NB4 (cell line): ENCODE results near the gene SLC10A4.
A peak's percentile ranks its signal among the peaks of the same experiment; 100 is the strongest.

ENCODE experiments used
- DNase-seq: peaks from one replicate; pipeline ENCODE4 v3.0.0; 2010; ENCODE audit warnings: low read depth
- H3K4me3 ChIP-seq: one replicate; pipeline ENCODE4 v1.5.1; 2011; ENCODE audit warnings: mild to moderate bottlenecking, low read depth, low read length, moderate library complexity
- MYC ChIP-seq: IDR thresholded peaks from 2 replicates; pipeline ENCODE4 v1.6.1; 2011; ENCODE audit warnings: low read depth, low read length
- POLR2A ChIP-seq: IDR thresholded peaks from 2 replicates; pipeline ENCODE4 v1.6.1; 2011; ENCODE audit warnings: mild to moderate bottlenecking; ENCODE audit not compliant: insufficient read length; ENCODE audit errors: extremely low read depth
- TF ChIP-seq, protein P1 (sequence below): IDR thresholded peaks from 2 replicates; pipeline ENCODE4 v1.6.1; 2011; ENCODE audit warnings: low read depth, low read length
- TF ChIP-seq, protein P2 (sequence below): IDR thresholded peaks from one replicate; pipeline ENCODE4 v1.5.1; 2012; ENCODE audit warnings: low read depth, low read length

Gene SLC10A4

DNA sequence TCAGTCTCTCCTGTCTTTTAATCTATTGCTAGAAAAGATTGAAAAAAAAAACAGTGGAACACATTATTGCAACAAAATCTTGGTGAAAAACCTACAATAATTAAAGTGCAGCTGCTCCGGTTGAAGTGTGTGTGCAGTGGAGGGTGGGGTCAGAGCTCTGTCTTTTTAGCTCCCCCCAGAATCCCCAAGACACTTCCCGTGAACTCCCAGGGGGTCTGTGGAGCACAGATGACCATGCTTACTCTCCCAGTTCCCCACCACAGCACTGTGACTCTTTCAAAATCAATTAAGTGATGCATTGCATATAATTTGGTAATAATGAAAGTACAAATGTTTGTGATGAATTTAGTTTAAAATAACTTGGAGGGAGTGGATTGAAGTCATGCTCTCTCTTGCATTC lies 15.7 kb upstream of the SLC10A4 start:
- TF ChIP-seq MYC (no peak), POLR2A (no peak)
- TF ChIP-seq, protein P1, sequence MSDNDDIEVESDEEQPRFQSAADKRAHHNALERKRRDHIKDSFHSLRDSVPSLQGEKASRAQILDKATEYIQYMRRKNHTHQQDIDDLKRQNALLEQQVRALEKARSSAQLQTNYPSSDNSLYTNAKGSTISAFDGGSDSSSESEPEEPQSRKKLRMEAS: no peak
- TF ChIP-seq, protein P2, sequence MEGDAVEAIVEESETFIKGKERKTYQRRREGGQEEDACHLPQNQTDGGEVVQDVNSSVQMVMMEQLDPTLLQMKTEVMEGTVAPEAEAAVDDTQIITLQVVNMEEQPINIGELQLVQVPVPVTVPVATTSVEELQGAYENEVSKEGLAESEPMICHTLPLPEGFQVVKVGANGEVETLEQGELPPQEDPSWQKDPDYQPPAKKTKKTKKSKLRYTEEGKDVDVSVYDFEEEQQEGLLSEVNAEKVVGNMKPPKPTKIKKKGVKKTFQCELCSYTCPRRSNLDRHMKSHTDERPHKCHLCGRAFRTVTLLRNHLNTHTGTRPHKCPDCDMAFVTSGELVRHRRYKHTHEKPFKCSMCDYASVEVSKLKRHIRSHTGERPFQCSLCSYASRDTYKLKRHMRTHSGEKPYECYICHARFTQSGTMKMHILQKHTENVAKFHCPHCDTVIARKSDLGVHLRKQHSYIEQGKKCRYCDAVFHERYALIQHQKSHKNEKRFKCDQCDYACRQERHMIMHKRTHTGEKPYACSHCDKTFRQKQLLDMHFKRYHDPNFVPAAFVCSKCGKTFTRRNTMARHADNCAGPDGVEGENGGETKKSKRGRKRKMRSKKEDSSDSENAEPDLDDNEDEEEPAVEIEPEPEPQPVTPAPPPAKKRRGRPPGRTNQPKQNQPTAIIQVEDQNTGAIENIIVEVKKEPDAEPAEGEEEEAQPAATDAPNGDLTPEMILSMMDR: no peak
- DNase-seq: peak; percentile 81
- H3K4me3 ChIP-seq: no peak overlapping the region

DNA sequence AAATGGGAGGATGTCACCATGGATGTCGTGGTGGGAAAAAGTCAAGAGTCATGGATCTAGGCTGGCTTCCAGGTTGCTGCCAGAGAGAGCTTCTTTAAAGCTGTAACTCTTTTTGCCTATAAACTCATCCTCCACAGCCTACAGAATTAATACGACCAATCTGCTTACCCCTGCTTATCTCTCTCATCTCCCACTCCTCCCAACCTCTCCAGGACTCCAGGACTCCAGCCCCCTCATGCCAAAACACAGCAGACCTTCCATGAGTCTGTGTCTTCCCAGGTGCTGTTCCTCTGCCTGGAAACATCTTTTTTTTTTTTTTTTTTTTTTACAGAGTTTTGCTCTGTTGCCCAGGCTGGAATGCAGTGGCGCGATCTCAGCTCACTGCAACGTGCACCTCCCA lies 15.3 kb upstream of the SLC10A4 start:
- H3K4me3 ChIP-seq: no peak overlapping the region
- no peak for DNase-seq
- no peak for TF ChIP-seq MYC
- no peak for TF ChIP-seq POLR2A
- TF ChIP-seq, protein P2: no peak

DNA sequence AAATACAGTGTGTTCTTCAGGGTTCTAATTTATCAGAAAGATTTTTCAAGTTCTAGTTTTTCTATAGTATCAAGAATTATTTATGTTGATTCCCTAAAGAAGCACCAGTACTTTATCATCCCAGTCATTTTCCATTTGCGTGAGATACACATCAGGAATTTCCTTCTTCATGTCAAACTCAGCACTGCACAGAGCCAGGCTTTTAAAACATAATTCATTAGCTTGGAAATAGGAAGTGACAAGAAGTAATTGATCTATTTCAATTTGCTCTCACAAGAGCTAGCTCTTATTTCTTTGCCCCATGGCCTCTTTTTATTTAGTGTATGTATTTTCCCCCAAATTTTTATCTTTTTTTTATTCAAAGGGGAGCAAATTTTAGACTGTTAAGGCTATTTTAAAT lies 13.0 kb upstream of the SLC10A4 start:
- no peak overlapping the region for H3K4me3 ChIP-seq
- no peak for DNase-seq
- no peak for TF ChIP-seq POLR2A
- TF ChIP-seq, protein P2: no peak

DNA sequence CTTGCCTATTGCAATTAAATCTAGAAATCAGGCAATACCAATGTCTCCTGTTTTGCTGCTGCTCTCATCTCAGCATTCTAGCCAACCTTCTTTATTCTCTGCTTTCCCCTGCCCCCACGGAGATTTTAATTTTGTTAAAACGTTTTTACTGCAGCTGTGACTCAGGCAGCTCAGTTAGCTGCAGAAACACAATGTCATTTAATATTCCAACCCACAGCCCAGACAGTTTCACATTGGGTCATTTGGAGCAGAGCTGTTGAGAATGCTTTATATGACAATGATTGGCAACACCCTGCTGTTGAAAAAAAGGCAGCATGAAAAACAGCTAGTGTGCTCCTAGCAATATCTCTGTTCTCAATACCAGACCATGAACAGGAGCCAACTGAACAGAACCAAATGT lies 12.6 kb upstream of the SLC10A4 start:
- DNase-seq: no peak

DNA sequence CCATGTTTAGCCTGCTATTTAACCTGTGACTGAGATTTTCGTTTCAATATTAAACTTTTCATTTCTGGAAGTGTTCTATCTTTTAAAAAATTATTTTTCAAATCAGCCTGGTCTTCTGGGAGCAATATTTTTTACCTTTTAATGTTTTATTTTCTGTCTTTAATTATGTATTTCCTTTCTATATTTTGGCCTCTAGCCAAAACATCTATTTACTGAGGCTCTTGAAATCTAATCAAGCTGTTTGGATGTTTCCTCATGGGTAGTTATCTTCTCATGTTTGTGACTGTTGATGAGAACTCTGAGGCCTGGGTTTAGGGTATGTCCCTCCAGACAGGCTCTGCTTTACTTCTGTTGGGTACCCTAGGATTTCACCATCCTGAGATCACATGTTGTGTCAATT lies 10.3 kb upstream of the SLC10A4 start:
- no peak for DNase-seq
- TF ChIP-seq MYC (no peak), POLR2A (no peak)
- TF ChIP-seq, protein P2: no peak
- TF ChIP-seq, protein P1: no peak
- no peak overlapping the region for H3K4me3 ChIP-seq

More for the DNA sequence above, 12.6 kb upstream of the SLC10A4 start:
- TF ChIP-seq MYC (no peak), POLR2A (no peak)
- TF ChIP-seq, protein P2: no peak
- TF ChIP-seq, protein P1: no peak
- no peak overlapping the region for H3K4me3 ChIP-seq

DNA sequence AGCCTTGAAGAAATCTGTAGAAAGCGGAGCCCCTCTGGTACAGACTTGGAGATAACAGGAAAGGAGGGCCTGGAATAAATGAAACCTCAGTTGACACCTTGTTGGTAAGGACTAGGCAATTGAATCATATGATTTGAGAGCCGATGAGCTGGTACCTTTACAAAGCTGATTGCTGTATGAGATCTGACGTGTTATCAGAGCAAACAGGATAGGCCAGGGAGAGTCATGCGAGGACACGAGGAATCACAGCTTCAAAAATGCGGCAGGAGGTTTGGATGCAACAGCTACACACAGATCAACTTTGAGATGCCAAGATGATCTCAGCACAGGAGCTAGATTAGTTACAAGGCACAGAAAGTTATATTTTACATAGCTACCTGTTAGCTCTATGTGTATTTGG lies 7.4 kb upstream of the SLC10A4 start:
- no peak overlapping the region for H3K4me3 ChIP-seq
- TF ChIP-seq, protein P1: no peak
- no peak for DNase-seq

DNA sequence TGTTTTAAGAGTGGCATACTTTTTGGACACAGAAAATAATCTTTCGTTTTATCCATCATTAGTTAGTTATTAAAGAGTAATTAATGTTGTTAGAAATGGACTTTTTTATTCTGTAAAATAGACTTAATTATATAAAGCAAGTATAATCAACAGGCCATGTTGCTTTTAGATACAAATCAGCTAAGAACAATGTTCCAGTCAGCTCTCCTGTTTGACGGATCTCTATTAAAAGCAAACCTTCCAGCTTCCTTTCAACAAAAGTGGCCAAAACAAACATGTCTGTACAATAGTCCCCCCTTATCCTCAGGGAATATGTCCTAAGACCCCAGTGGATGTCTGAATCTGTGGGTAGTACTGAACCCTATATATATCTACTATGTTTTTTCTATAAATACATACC lies 4.9 kb upstream of the SLC10A4 start:
- TF ChIP-seq, protein P2: no peak
- TF ChIP-seq POLR2A: no peak
- no peak for TF ChIP-seq MYC
- TF ChIP-seq, protein P1: no peak
- H3K4me3 ChIP-seq: no peak overlapping the region
- no peak for DNase-seq
